ENCODE data around the gene CEP164.

Gene CEP164

DNA sequence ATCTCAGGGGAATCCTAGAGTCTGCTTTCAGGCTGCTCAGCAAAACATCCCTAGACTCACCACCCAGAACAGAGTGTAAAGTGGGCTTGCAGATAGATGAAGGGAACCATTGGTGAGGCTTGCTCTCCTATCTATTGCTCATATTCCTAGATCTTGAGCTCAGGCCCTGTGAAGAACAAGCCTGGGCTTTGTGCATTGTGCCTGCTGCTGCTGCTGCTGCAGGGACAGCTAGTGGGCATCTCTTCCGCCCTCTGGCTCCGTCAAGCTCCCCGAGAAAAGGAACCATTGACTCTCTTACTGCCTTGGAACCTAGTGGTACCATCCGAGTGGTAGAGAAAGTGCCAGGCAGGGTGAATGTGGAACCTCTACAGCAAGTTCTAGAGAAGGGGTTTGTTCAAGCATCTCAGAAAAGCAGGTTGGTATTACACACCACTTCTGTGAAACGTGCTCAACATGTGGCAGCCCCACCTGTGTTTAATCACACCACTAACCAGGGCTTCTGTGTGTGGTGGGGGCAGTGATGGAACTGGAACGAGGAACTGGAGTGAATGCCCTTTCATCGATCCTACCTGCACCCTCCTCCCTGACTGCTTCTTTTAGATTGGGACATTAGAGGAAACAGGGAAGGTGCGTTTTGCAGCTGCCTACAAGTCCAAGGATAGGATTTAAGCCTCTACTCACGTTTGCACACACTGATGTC, 32.1 kb upstream of the CEP164 start:
- Histone ChIP-seq H3K9ac (ENCODE audit: low read depth, low read length, poor library complexity) (no peak overlapping the region), H3K14ac (ENCODE audit: low read length) (no peak overlapping the region), H3K4ac (ENCODE audit: low read length) (no peak overlapping the region), H3K27ac (replicated peaks; ENCODE audit: low read length) (no peak overlapping the region), H2AK5ac (ENCODE audit: low read depth, low read length) (no peak overlapping the region), H2BK12ac (ENCODE audit: low read length) (no peak overlapping the region), H3K4me3 (ENCODE audit: low read length in 2 of 2) (no peak overlapping the region), H3K4me2 (ENCODE audit: insufficient read depth, low read length, poor library complexity, severe bottlenecking) (no peak overlapping the region), H3K27me3 (ENCODE audit: control insufficient read depth in 3 of 3, insufficient read depth in 3 of 3, low read depth in 1 of 3, low read length in 3 of 3) (no peaks in the 10 kb centered on the region), H3K9me3 (replicated peaks in 1 of 2; ENCODE audit: control insufficient read depth in 2 of 2, insufficient read depth in 1 of 2, low read depth in 1 of 2, low read length in 2 of 2) (no peaks in the 10 kb centered on the region), H3K36me3 (replicated peaks in 1 of 2; ENCODE audit: control insufficient read depth in 2 of 2, insufficient read depth in 2 of 2, low read length in 2 of 2) (peaks cover 15 to 43% of the 10 kb centered on the region in 2 donors), H4K8ac (ENCODE audit: low read depth, low read length) (no peak overlapping the region), H3K4me1 (ENCODE audit: control insufficient read depth in 2 of 2, insufficient read depth in 1 of 2, low read depth in 1 of 2, low read length in 2 of 2) (peaks cover 14 to 16% of the 10 kb centered on the region in 2 donors), H3K18ac (ENCODE audit: low read length) (no peak overlapping the region), H2BK15ac (ENCODE audit: low read length) (no peak overlapping the region), H2AFZ (ENCODE audit: low read length) (no peak overlapping the region), H3K23ac (ENCODE audit: low read depth, low read length, poor library complexity) (no peak overlapping the region), H2BK120ac (ENCODE audit: low read depth, low read length) (no peak overlapping the region), H4K91ac (ENCODE audit: low read depth, low read length, poor library complexity) (no peak overlapping the region), H2BK5ac (ENCODE audit: low read length) (no peak overlapping the region), H3K79me1 (ENCODE audit: low read depth, low read length) (no peaks in the 10 kb centered on the region)
- WGBS, 2 donors (ENCODE audit: extremely low coverage in 2 of 2, insufficient read length in 2 of 2, insufficient replicate concordance in 1 of 2), result no CpG with 5 or more reads among the region's 9 CpGs
- no peak for DNase-seq (ENCODE audit: low spot score)

DNA sequence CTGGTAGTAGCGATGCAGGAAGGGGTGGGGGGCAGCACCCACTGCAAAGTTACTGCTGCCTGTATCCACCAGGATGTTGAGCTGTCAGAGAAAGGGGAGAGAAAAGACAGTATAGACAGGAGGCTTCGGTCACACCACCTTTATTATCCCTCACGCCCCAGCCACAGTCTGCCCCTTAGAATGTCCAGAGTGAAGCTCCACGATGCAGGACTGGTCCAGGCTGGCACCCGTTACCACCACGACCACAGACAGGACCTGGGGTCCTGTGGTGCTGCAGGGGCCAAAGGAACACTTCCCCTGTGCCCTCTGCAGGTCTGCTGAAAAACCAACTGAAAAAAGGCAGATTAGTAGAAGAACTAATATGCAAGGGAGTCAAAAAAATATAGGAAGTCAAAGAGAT, 30.8 kb upstream of the CEP164 start:
- H3K4me2 ChIP-seq (ENCODE audit: insufficient read depth, low read length, poor library complexity, severe bottlenecking), result no peak overlapping the region
- no peaks in the 10 kb centered on the region for H3K79me1 ChIP-seq (ENCODE audit: low read depth, low read length)
- no peak overlapping the region for H2AFZ ChIP-seq (ENCODE audit: low read length)
- no peak overlapping the region for H2BK15ac ChIP-seq (ENCODE audit: low read length)
- no peak overlapping the region for H4K91ac ChIP-seq (ENCODE audit: low read depth, low read length, poor library complexity)
- no peak overlapping the region for H3K23ac ChIP-seq (ENCODE audit: low read depth, low read length, poor library complexity)
- no peak overlapping the region for H3K27ac ChIP-seq (replicated peaks; ENCODE audit: low read length)
- H3K4ac ChIP-seq (ENCODE audit: low read length), result no peak overlapping the region
- WGBS, 2 donors (ENCODE audit: extremely low coverage in 2 of 2, insufficient read length in 2 of 2, insufficient replicate concordance in 1 of 2), result no CpG with 5 or more reads among the region's 6 CpGs
- no peak overlapping the region for H2BK12ac ChIP-seq (ENCODE audit: low read length)
- no peaks in the 10 kb centered on the region for H3K27me3 ChIP-seq (ENCODE audit: control insufficient read depth in 3 of 3, insufficient read depth in 3 of 3, low read depth in 1 of 3, low read length in 3 of 3)
- H2BK5ac ChIP-seq (ENCODE audit: low read length), result no peak overlapping the region
- no peak overlapping the region for H3K18ac ChIP-seq (ENCODE audit: low read length)
- H2AK5ac ChIP-seq (ENCODE audit: low read depth, low read length), result no peak overlapping the region
- no peak overlapping the region for H3K9ac ChIP-seq (ENCODE audit: low read depth, low read length, poor library complexity)
- H3K9me3 ChIP-seq (replicated peaks in 1 of 2; ENCODE audit: control insufficient read depth in 2 of 2, insufficient read depth in 1 of 2, low read depth in 1 of 2, low read length in 2 of 2), result no peaks in the 10 kb centered on the region
- H2BK120ac ChIP-seq (ENCODE audit: low read depth, low read length), result no peak overlapping the region
- H4K8ac ChIP-seq (ENCODE audit: low read depth, low read length), result no peak overlapping the region
- H3K14ac ChIP-seq (ENCODE audit: low read length), result no peak overlapping the region
- peaks cover 9 to 30% of the 10 kb centered on the region in 2 donors for H3K36me3 ChIP-seq (replicated peaks in 1 of 2; ENCODE audit: control insufficient read depth in 2 of 2, insufficient read depth in 2 of 2, low read length in 2 of 2)
- peak overlapping the region in 1 of 2 donors; percentile 45 for H3K4me3 ChIP-seq (ENCODE audit: low read length in 2 of 2)
- H3K4me1 ChIP-seq (ENCODE audit: control insufficient read depth in 2 of 2, insufficient read depth in 1 of 2, low read depth in 1 of 2, low read length in 2 of 2), result peaks cover 16 to 20% of the 10 kb centered on the region in 2 donors
- DNase-seq (ENCODE audit: low spot score), result no peak

DNA sequence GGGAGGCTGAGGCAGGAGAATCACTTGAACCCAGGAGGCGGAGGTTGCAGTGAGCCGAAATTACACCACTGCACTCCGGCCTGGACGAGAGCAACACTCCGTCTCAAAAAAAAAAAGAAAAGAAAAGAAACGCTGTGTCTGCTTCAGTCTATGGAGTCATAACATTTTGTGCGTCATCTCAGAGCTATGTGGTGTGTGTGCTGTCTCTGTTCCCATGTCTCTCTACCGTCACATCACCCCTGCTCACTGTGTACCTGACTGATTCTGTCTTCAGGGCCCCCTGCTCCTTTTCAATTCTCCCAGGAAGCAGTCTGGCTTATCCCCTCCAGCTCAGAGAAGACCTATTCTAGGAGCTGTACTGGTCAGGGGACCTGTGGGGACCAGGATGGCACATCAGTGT, 29.5 kb upstream of the CEP164 start:
- Histone ChIP-seq H3K27me3 (ENCODE audit: control insufficient read depth in 3 of 3, insufficient read depth in 3 of 3, low read depth in 1 of 3, low read length in 3 of 3) (no peaks in the 10 kb centered on the region), H2BK120ac (ENCODE audit: low read depth, low read length) (no peak overlapping the region), H3K4me1 (ENCODE audit: control insufficient read depth in 2 of 2, insufficient read depth in 1 of 2, low read depth in 1 of 2, low read length in 2 of 2) (peaks cover 16 to 20% of the 10 kb centered on the region in 2 donors), H3K4me2 (ENCODE audit: insufficient read depth, low read length, poor library complexity, severe bottlenecking) (no peak overlapping the region), H3K36me3 (replicated peaks in 1 of 2; ENCODE audit: control insufficient read depth in 2 of 2, insufficient read depth in 2 of 2, low read length in 2 of 2) (peaks cover 5 to 20% of the 10 kb centered on the region in 2 donors), H2BK12ac (ENCODE audit: low read length) (no peak overlapping the region), H2AK5ac (ENCODE audit: low read depth, low read length) (no peak overlapping the region), H4K91ac (ENCODE audit: low read depth, low read length, poor library complexity) (no peak overlapping the region), H3K9ac (ENCODE audit: low read depth, low read length, poor library complexity) (no peak overlapping the region), H3K4me3 (ENCODE audit: low read length in 2 of 2) (no peak overlapping the region), H2AFZ (ENCODE audit: low read length) (no peak overlapping the region), H2BK5ac (ENCODE audit: low read length) (no peak overlapping the region), H3K27ac (replicated peaks; ENCODE audit: low read length) (no peak overlapping the region), H3K4ac (ENCODE audit: low read length) (no peak overlapping the region), H3K9me3 (replicated peaks in 1 of 2; ENCODE audit: control insufficient read depth in 2 of 2, insufficient read depth in 1 of 2, low read depth in 1 of 2, low read length in 2 of 2) (no peaks in the 10 kb centered on the region), H3K79me1 (ENCODE audit: low read depth, low read length) (no peaks in the 10 kb centered on the region), H4K8ac (ENCODE audit: low read depth, low read length) (no peak overlapping the region), H3K18ac (ENCODE audit: low read length) (no peak overlapping the region), H3K23ac (ENCODE audit: low read depth, low read length, poor library complexity) (no peak overlapping the region), H3K14ac (ENCODE audit: low read length) (no peak overlapping the region), H2BK15ac (ENCODE audit: low read length) (no peak overlapping the region)
- no peak for DNase-seq (ENCODE audit: low spot score)
- WGBS, 2 donors (ENCODE audit: extremely low coverage in 2 of 2, insufficient read length in 2 of 2, insufficient replicate concordance in 1 of 2), result no CpG with 5 or more reads among the region's 8 CpGs

DNA sequence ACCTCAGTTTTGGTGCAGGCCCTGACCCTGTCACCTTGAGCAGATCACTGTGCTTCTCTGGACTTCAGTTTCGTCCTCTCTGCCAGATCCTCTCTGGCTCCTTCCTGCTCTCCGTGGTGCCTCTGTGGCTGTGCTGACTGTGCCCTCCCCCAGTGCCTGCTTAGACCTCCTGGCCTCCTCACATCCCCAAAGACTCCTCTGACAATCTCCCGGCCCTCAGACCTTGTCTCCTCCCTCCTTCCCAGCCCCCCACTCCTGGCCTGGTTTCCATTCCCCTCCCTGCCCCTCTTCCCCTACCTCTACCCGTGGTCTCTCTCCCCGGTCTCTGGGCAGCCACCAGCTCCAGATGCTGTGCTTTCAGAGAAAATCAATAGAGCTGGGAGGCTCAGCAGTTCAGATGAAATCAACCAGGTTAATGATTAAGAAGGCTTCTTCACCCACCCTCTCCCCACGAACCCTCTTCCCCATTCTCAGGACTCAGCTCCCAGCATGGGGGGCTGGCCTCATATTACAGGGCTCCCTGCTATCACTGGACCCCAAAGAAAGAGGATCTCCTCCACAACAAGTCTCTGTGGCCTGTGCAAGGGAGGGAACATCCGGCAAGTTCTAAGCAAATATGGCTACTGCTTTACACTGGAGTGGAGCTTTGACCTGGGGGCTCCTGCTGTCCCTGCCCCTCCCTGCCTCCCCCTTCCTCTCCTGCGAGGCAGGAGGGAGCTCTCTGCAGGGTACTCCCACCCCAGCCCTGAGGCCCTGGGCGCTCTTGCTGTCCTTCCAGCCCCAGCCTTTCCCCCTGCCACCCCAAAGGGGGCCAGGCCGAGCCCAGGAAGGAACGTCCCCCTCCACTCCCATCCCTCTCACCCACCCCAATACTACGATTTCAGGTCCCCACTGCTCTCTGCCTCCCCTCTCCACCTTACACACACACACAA, 28.0 kb upstream of the CEP164 start:
- H3K4me3 ChIP-seq (ENCODE audit: low read length in 2 of 2), result peak overlapping the region in 1 of 2 donors; percentile 40
- H3K36me3 ChIP-seq (replicated peaks in 1 of 2; ENCODE audit: control insufficient read depth in 2 of 2, insufficient read depth in 2 of 2, low read length in 2 of 2), result peaks cover 3 to 11% of the 10 kb centered on the region in 2 donors
- H2AFZ ChIP-seq (ENCODE audit: low read length), result peak overlapping the region; percentile 90
- H3K18ac ChIP-seq (ENCODE audit: low read length), result peak overlapping the region; percentile 93
- no peak overlapping the region for H3K4me2 ChIP-seq (ENCODE audit: insufficient read depth, low read length, poor library complexity, severe bottlenecking)
- H3K27ac ChIP-seq (replicated peaks; ENCODE audit: low read length), result peak overlapping the region; percentile 71
- peaks cover 16 to 20% of the 10 kb centered on the region in 2 donors for H3K4me1 ChIP-seq (ENCODE audit: control insufficient read depth in 2 of 2, insufficient read depth in 1 of 2, low read depth in 1 of 2, low read length in 2 of 2)
- no peaks in the 10 kb centered on the region for H3K27me3 ChIP-seq (ENCODE audit: control insufficient read depth in 3 of 3, insufficient read depth in 3 of 3, low read depth in 1 of 3, low read length in 3 of 3)
- H3K23ac ChIP-seq (ENCODE audit: low read depth, low read length, poor library complexity), result no peak overlapping the region
- H3K4ac ChIP-seq (ENCODE audit: low read length), result peak overlapping the region; percentile 19
- no peak overlapping the region for H4K91ac ChIP-seq (ENCODE audit: low read depth, low read length, poor library complexity)
- DNase-seq (ENCODE audit: low spot score), result no peak
- peak overlapping the region; percentile 49 for H2BK5ac ChIP-seq (ENCODE audit: low read length)
- H4K8ac ChIP-seq (ENCODE audit: low read depth, low read length), result no peak overlapping the region
- no peaks in the 10 kb centered on the region for H3K9me3 ChIP-seq (replicated peaks in 1 of 2; ENCODE audit: control insufficient read depth in 2 of 2, insufficient read depth in 1 of 2, low read depth in 1 of 2, low read length in 2 of 2)
- no peak overlapping the region for H2AK5ac ChIP-seq (ENCODE audit: low read depth, low read length)
- no peak overlapping the region for H3K9ac ChIP-seq (ENCODE audit: low read depth, low read length, poor library complexity)
- H3K79me1 ChIP-seq (ENCODE audit: low read depth, low read length), result no peaks in the 10 kb centered on the region
- H2BK12ac ChIP-seq (ENCODE audit: low read length), result no peak overlapping the region
- H3K14ac ChIP-seq (ENCODE audit: low read length), result no peak overlapping the region
- no peak overlapping the region for H2BK15ac ChIP-seq (ENCODE audit: low read length)
- no CpG with 5 or more reads among the region's 12 CpGs for WGBS, 2 donors (ENCODE audit: extremely low coverage in 2 of 2, insufficient read length in 2 of 2, insufficient replicate concordance in 1 of 2)
- H2BK120ac ChIP-seq (ENCODE audit: low read depth, low read length), result no peak overlapping the region
